ENCODE measurements around the gene MAP3K14. TPM values are rescaled to one million over a fixed set of nuclear protein-coding genes. Genes with fewer than 3 reads are reported as not detected.
"Not testable (repeated sequence)": the region's sequence is repeated elsewhere in the genome, so short reads cannot be mapped to it uniquely, and the experiment has no call there.

The MAP3K14 gene
- total RNA-seq, 1 donor from 2014 or later: 1.4 TPM

GRCh38 chr17:45302220-45302619 is 14.6 kb downstream of the MAP3K14 start:
- not testable (repeated sequence) for DNase-seq (ENCODE audit: low read depth in 2 of 2)

GRCh38 chr17:45301674-45302073 is 15.1 kb downstream of the MAP3K14 start:
- DNase-seq (ENCODE audit: low read depth in 2 of 2): no peak

- DNase-seq (ENCODE audit: low read depth in 2 of 2): no peak
These were observed 16.6 kb downstream of the MAP3K14 start for GRCh38 chr17:45300060-45300751.

GRCh38 chr17:45299361-45299760 is 17.5 kb downstream of the MAP3K14 start:
- no peak for DNase-seq (ENCODE audit: low read depth in 2 of 2)

GRCh38 chr17:45298546-45299285 is 18.1 kb downstream of the MAP3K14 start:
- DNase-seq (ENCODE audit: low read depth in 2 of 2): no peak

- no peak for DNase-seq (ENCODE audit: low read depth in 2 of 2)
These were observed 20.0 kb downstream of the MAP3K14 start for GRCh38 chr17:45296833-45297124.

GRCh38 chr17:45296003-45296832 is 20.6 kb downstream of the MAP3K14 start:
- peak in 1 of 2 donors; percentile 43 for DNase-seq (ENCODE audit: low read depth in 2 of 2)

GRCh38 chr17:45294506-45294905 is 22.3 kb downstream of the MAP3K14 start:
- peak; percentile 43 to 61 for DNase-seq (ENCODE audit: low read depth in 2 of 2)

GRCh38 chr17:45293413-45294211 is 23.2 kb downstream of the MAP3K14 start:
- peak in 1 of 2 donors; percentile 94 for DNase-seq (ENCODE audit: low read depth in 2 of 2)

GRCh38 chr17:45292696-45293412 is 24.0 kb downstream of the MAP3K14 start:
- DNase-seq (ENCODE audit: low read depth in 2 of 2): no peak

GRCh38 chr17:45291171-45291805 is 25.5 kb downstream of the MAP3K14 start:
- DNase-seq (ENCODE audit: low read depth in 2 of 2): no peak

- DNase-seq (ENCODE audit: low read depth in 2 of 2): no peak
These were observed 26.5 kb downstream of the MAP3K14 start for GRCh38 chr17:45290269-45290765.

- no peak for DNase-seq (ENCODE audit: low read depth in 2 of 2)
These were observed 27.2 kb downstream of the MAP3K14 start for GRCh38 chr17:45289301-45290268.

GRCh38 chr17:45288825-45289224 is 28.0 kb downstream of the MAP3K14 start:
- DNase-seq (ENCODE audit: low read depth in 2 of 2): no peak

- no peak for DNase-seq (ENCODE audit: low read depth in 2 of 2)
These were observed 29.0 kb downstream of the MAP3K14 start for GRCh38 chr17:45287526-45288500.

GRCh38 chr17:45286286-45286685 is 30.5 kb downstream of the MAP3K14 start:
- no peak for DNase-seq (ENCODE audit: low read depth in 2 of 2)
